DND-41 (cell line): Measurements from ENCODE around the gene FOXJ3.

Experiments
- ATAC-seq: fragments of 200-7000 bp; cut with Tn5 transposase; 3 replicates; pipeline ENCODE4 v1.9.1; 2021; ENCODE audit warnings: low read depth; ENCODE audit not compliant: insufficient read depth
- DNase-seq: peaks from one replicate; pipeline ENCODE4 v3.0.0-alpha.2; 2020
- H2AFZ ChIP-seq: 2 replicates; pipeline ENCODE4 v1.6.0; 2012; ENCODE audit warnings: low read depth, low read length
- H3K27ac ChIP-seq: 2 replicates; pipeline ENCODE4 v1.5.1; 2012; ENCODE audit warnings: low read length, inconsistent platforms
- H3K27me3 ChIP-seq: fragments of 200-600 bp; sonication (generic); 2 replicates; pipeline ENCODE4 v1.6.0; 2012; ENCODE audit warnings: low read length, mild to moderate bottlenecking, inconsistent platforms; ENCODE audit not compliant: insufficient read depth, poor library complexity
- H3K36me3 ChIP-seq: 2 replicates; pipeline ENCODE4 v1.5.1; 2012; ENCODE audit warnings: low read length, inconsistent platforms; ENCODE audit not compliant: insufficient read depth
- H3K4me1 ChIP-seq: 2 replicates; pipeline ENCODE4 v1.5.1; 2012; ENCODE audit warnings: mild to moderate bottlenecking, low read length; ENCODE audit not compliant: insufficient read depth
- H3K4me2 ChIP-seq: 2 replicates; pipeline ENCODE4 v1.6.0; 2012; ENCODE audit warnings: mild to moderate bottlenecking, moderate library complexity, low read length, inconsistent platforms; ENCODE audit not compliant: insufficient read depth
- H3K4me3 ChIP-seq, 2 experiments: fragments of 200-600 bp in 1 of 2; shearing (Covaris generic) in 1 of 2; 2 replicates each; pipeline ENCODE4 v1.5.1; 2012 to 2016; ENCODE audit warnings: inconsistent platforms in 2 of 2, low read length in 2 of 2, mild to moderate bottlenecking in 2 of 2, low read depth in 1 of 2, moderate library complexity in 1 of 2
- H3K79me2 ChIP-seq: 2 replicates; pipeline ENCODE4 v1.6.0; 2012; ENCODE audit warnings: low read length, inconsistent platforms; ENCODE audit not compliant: insufficient read depth
- H3K9ac ChIP-seq: 2 replicates; pipeline ENCODE4 v1.6.0; 2012; ENCODE audit warnings: low read depth, mild to moderate bottlenecking, inconsistent platforms, low read length, moderate library complexity
- H3K9me3 ChIP-seq: 2 replicates; pipeline ENCODE4 v1.5.1; 2012; ENCODE audit warnings: low read length, moderate library complexity, mild to moderate bottlenecking, inconsistent platforms; ENCODE audit not compliant: insufficient read depth, severe bottlenecking
- H4K20me1 ChIP-seq: 2 replicates; pipeline ENCODE4 v1.6.0; 2012; ENCODE audit warnings: low read length; ENCODE audit not compliant: insufficient read depth
- CTCF ChIP-seq: IDR thresholded peaks from 2 replicates; pipeline ENCODE4 v1.5.1; 2012; ENCODE audit warnings: borderline replicate concordance, low read length, moderate library complexity, mild to moderate bottlenecking; ENCODE audit not compliant: poor library complexity, severe bottlenecking; ENCODE audit errors: extremely low read depth
- EZH2 ChIP-seq: IDR thresholded peaks from 3 replicates; pipeline ENCODE4 v1.6.1; 2012; ENCODE audit warnings: borderline replicate concordance, low read depth, mild to moderate bottlenecking, moderate library complexity, low read length, inconsistent platforms; ENCODE audit not compliant: severe bottlenecking

The FOXJ3 gene

GRCh38 chr1:42305639-42306038, 29.4 kb downstream of the FOXJ3 start:
- H3K9me3 ChIP-seq, result peaks cover 14% of the 10 kb centered on the region
- no peak for ATAC-seq
- DNase-seq, result no peak

DNA sequence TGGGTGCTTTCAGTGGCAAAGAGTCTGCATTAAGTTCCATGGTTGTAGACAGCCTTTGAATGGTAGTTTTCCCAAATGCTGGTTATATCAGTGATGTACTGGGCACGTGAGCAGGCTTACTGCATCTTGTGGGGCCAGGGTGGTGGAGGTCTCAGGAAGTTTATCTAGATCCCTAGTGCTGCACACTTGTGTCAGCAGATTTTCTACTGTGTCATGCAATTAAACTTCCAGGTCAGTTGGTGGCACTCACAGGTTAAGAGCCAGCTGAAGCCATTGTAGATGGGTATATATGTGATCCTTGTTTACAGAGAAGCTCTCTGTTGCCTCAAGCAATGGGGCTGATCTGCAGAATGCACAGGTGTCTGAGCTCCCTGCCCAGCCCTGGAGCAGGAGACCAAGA, 33.0 kb downstream of the FOXJ3 start:
- Histone ChIP-seq H2AFZ (no peak overlapping the region), H3K4me3 (no peak overlapping the region), H3K79me2 (peaks cover 71% of the 10 kb centered on the region), H3K9me3 (peaks cover 14% of the 10 kb centered on the region), H3K4me2 (no peak overlapping the region), H3K27ac (no peak overlapping the region), H3K9ac (no peak overlapping the region), H3K27me3 (no peaks in the 10 kb centered on the region), H3K4me1 (peaks cover 7% of the 10 kb centered on the region; the same call in 1 of the 2 replicates), H3K36me3 (peaks cover 29% of the 10 kb centered on the region), H4K20me1 (peaks cover 4% of the 10 kb centered on the region; the same call in 1 of the 2 replicates)
- TF ChIP-seq EZH2, result no peak
- TF ChIP-seq CTCF, result no peak
- no peak for ATAC-seq
- DNase-seq, result no peak

More at GRCh38 chr1:42305639-42306038, 29.4 kb downstream of the FOXJ3 start:
- H3K36me3 ChIP-seq, result peaks cover 41% of the 10 kb centered on the region
- no peak overlapping the region for H2AFZ ChIP-seq
- no peak overlapping the region for H3K4me3 ChIP-seq
- TF ChIP-seq CTCF, result no peak
- TF ChIP-seq EZH2, result no peak
- peaks cover 13% of the 10 kb centered on the region; the same call in 1 of the 2 replicates for H4K20me1 ChIP-seq
- no peaks in the 10 kb centered on the region for H3K27me3 ChIP-seq
- H3K4me2 ChIP-seq, result no peak overlapping the region
- no peak overlapping the region for H3K27ac ChIP-seq
- H3K79me2 ChIP-seq, result peaks cover 88% of the 10 kb centered on the region
- H3K9ac ChIP-seq, result no peak overlapping the region
- no peaks in the 10 kb centered on the region for H3K4me1 ChIP-seq

DNA sequence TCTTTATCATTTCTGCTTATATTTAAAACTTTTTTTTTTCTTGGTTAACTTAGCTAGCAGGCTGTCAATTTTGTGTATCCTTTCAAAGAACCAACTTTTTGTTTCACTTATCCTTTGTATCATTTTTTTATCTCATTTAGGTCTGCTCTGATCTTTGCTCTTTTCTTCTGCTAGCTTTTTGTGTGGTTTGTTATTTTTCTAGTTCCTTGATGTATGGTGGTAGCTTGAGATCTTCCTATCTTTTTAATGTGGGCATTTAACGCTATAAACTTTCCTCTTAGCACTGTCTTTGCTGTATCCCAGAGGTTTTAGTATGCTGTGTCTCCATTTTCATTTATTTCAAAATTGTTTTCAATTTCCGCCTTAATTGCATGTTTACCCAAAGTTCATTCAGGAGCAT, 36.5 kb downstream of the FOXJ3 start:
- H3K4me1 ChIP-seq, result peaks cover 7% of the 10 kb centered on the region; the same call in 1 of the 2 replicates
- no peak overlapping the region for H3K9ac ChIP-seq
- no peaks in the 10 kb centered on the region; the same call in 1 of the 2 replicates for H4K20me1 ChIP-seq
- H3K27ac ChIP-seq, result no peak overlapping the region
- H2AFZ ChIP-seq, result no peak overlapping the region
- H3K4me3 ChIP-seq, result no peak overlapping the region
- no peak for TF ChIP-seq CTCF
- no peak for TF ChIP-seq EZH2
- peaks cover 14% of the 10 kb centered on the region for H3K9me3 ChIP-seq
- peaks cover 68% of the 10 kb centered on the region for H3K79me2 ChIP-seq
- no peak overlapping the region for H3K4me2 ChIP-seq
- ATAC-seq (peak; percentile 75), DNase-seq (no peak)
- no peaks in the 10 kb centered on the region for H3K27me3 ChIP-seq
- H3K36me3 ChIP-seq, result peaks cover 15% of the 10 kb centered on the region
